Effector memory CD4-positive, alpha-beta T cell (primary cell): ENCODE results near the gene LONP1.
"Not testable (repeated sequence)": the region's sequence is repeated elsewhere in the genome, so short reads cannot be mapped to it uniquely, and the experiment has no call there.

Source experiments
- DNase-seq, 3 donors: peaks; one replicate each; pipeline ENCODE4 v3.0.0-alpha.2; 2020
- H3K27ac ChIP-seq: 2 replicates; pipeline ENCODE4 v1.7.0; 2013; ENCODE audit warnings: mild to moderate bottlenecking, low read length, moderate library complexity; ENCODE audit not compliant: insufficient read depth, poor library complexity, severe bottlenecking
- H3K27me3 ChIP-seq: replicated peaks from 2 replicates; pipeline ENCODE4 v1.7.0; 2013; ENCODE audit warnings: mild to moderate bottlenecking, low read length; ENCODE audit not compliant: insufficient read depth, control insufficient read depth, poor library complexity, severe bottlenecking
- H3K36me3 ChIP-seq: 2 replicates; pipeline ENCODE4 v1.7.0; 2013; ENCODE audit warnings: mild to moderate bottlenecking, low read length, moderate library complexity; ENCODE audit not compliant: control insufficient read depth, insufficient read depth
- H3K4me1 ChIP-seq: 2 replicates; pipeline ENCODE4 v1.7.0; 2013; ENCODE audit warnings: low read length, mild to moderate bottlenecking; ENCODE audit not compliant: control insufficient read depth, insufficient read depth, poor library complexity, severe bottlenecking
- H3K4me3 ChIP-seq: 2 replicates; pipeline ENCODE4 v1.7.0; 2013; ENCODE audit warnings: low read length, low read depth, mild to moderate bottlenecking; ENCODE audit not compliant: insufficient read depth, poor library complexity, severe bottlenecking
- H3K9me3 ChIP-seq: 2 replicates; pipeline ENCODE4 v1.7.0; 2013; ENCODE audit warnings: mild to moderate bottlenecking, low read length, moderate library complexity; ENCODE audit not compliant: control insufficient read depth

The LONP1 gene

GRCh38 chr19:5742051-5742450 lies 22.1 kb upstream of the LONP1 start:
- no peaks in the 10 kb centered on the region for H3K9me3 ChIP-seq
- no peaks in the 10 kb centered on the region for H3K27me3 ChIP-seq
- no peaks in the 10 kb centered on the region for H3K4me1 ChIP-seq
- H3K36me3 ChIP-seq: no peaks in the 10 kb centered on the region
- DNase-seq: no peak
- no peak overlapping the region for H3K4me3 ChIP-seq
- no peak overlapping the region for H3K27ac ChIP-seq

GRCh38 chr19:5738423-5738822 lies 18.5 kb upstream of the LONP1 start:
- Histone ChIP-seq H3K27ac (no peak overlapping the region), H3K4me1 (no peaks in the 10 kb centered on the region), H3K36me3 (no peaks in the 10 kb centered on the region), H3K27me3 (no peaks in the 10 kb centered on the region), H3K9me3 (no peaks in the 10 kb centered on the region), H3K4me3 (no peak overlapping the region)
- DNase-seq: no peak

GRCh38 chr19:5733172-5733571 lies 13.2 kb upstream of the LONP1 start:
- DNase-seq, H3K4me3 ChIP-seq, H3K27me3 ChIP-seq, H3K27ac ChIP-seq, H3K4me1 ChIP-seq, H3K36me3 ChIP-seq, H3K9me3 ChIP-seq: not testable (repeated sequence)

GRCh38 chr19:5727453-5728050 lies 7.6 kb upstream of the LONP1 start:
- H3K4me1 ChIP-seq: no peaks in the 10 kb centered on the region
- DNase-seq: no peak
- no peak overlapping the region for H3K4me3 ChIP-seq
- H3K36me3 ChIP-seq: no peaks in the 10 kb centered on the region
- no peaks in the 10 kb centered on the region for H3K9me3 ChIP-seq
- H3K27me3 ChIP-seq: no peaks in the 10 kb centered on the region
- no peak overlapping the region for H3K27ac ChIP-seq

GRCh38 chr19:5719274-5719960 lies 529 bp downstream of the LONP1 start:
- H3K9me3 ChIP-seq: no peaks in the 10 kb centered on the region
- H3K4me3 ChIP-seq: peak overlapping the region; percentile 84
- no peaks in the 10 kb centered on the region for H3K27me3 ChIP-seq
- peak overlapping the region; percentile 84 for H3K27ac ChIP-seq
- H3K4me1 ChIP-seq: peaks cover 11% of the 10 kb centered on the region
- no peaks in the 10 kb centered on the region for H3K36me3 ChIP-seq
- DNase-seq: peak; percentile 18 to 39 (median 35)

- no peak for DNase-seq
Measured at GRCh38 chr19:5718579-5719273, 1.2 kb downstream of the LONP1 start.

GRCh38 chr19:5718037-5718578 lies 1.8 kb downstream of the LONP1 start:
- H3K4me3 ChIP-seq: peak overlapping the region; percentile 84
- no peak overlapping the region for H3K27ac ChIP-seq
- DNase-seq: no peak
- H3K27me3 ChIP-seq: no peaks in the 10 kb centered on the region
- peaks cover 11% of the 10 kb centered on the region for H3K4me1 ChIP-seq
- no peaks in the 10 kb centered on the region for H3K9me3 ChIP-seq
- peaks cover 11% of the 10 kb centered on the region for H3K36me3 ChIP-seq

More at GRCh38 chr19:5718579-5719273, 1.2 kb downstream of the LONP1 start:
- Histone ChIP-seq H3K27me3 (no peaks in the 10 kb centered on the region), H3K4me3 (peak overlapping the region; percentile 84), H3K27ac (peak overlapping the region; percentile 84), H3K4me1 (peaks cover 11% of the 10 kb centered on the region), H3K36me3 (peaks cover 5% of the 10 kb centered on the region), H3K9me3 (no peaks in the 10 kb centered on the region)

- Histone ChIP-seq H3K27ac (no peak overlapping the region), H3K27me3 (no peaks in the 10 kb centered on the region), H3K4me3 (no peak overlapping the region), H3K9me3 (no peaks in the 10 kb centered on the region), H3K36me3 (peaks cover 19% of the 10 kb centered on the region), H3K4me1 (peaks cover 11% of the 10 kb centered on the region)
- no peak for DNase-seq
Measured at GRCh38 chr19:5717215-5717935, 2.6 kb downstream of the LONP1 start.

- H3K9me3 ChIP-seq: no peaks in the 10 kb centered on the region
- H3K27ac ChIP-seq: no peak overlapping the region
- H3K27me3 ChIP-seq: no peaks in the 10 kb centered on the region
- H3K36me3 ChIP-seq: peaks cover 40% of the 10 kb centered on the region
- DNase-seq: no peak
- no peak overlapping the region for H3K4me3 ChIP-seq
- peaks cover 11% of the 10 kb centered on the region for H3K4me1 ChIP-seq
Measured at GRCh38 chr19:5714816-5715215, 5.1 kb downstream of the LONP1 start.
